ENCODE measurements around the gene CSNK1A1.
A peak's percentile ranks its signal among the peaks of the same experiment; 100 is the strongest.

Gene CSNK1A1

DNA sequence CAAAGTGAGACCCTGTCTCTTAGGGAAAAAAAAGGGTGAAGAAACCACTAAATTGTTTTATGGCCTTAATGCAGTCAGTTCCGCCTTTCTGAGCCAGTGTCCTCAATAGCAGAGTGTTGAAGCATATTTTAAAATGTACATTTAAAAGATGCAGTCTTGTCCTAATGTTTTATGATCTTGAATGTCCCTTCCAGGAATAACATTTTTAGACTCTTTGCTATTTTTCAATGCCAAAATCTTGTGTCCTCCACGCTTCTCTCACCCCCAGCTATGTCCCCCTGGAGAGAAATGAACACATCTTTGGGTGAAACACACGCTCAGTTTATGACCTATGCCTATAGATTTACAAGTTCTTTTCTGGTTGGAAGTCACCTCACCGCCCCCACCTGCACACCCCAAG is 69.8 kb downstream of the CSNK1A1 start:
- no peak for TF ChIP-seq TAF1 (IDR thresholded peaks at IDR 0.05; ENCODE audit: low read depth)

DNA sequence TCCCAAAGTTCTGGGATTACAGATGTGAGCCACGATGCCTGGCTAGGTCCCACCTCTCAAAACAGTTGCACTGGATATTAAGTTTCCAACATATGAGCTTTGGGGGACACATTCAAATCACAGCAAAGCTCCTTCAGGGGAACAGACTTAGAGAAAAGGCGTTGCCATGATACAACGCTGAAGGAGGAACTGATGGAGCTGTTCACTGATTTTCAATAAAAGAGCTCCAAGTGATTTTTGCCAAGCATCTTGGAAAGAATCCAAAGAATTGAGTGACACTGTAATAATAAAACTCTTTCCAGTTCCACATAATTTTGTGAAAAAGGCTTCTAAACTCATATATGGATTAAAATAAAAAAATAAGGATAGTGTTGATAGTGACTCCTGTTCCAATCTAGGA is 72.5 kb downstream of the CSNK1A1 start:
- TF ChIP-seq YY1 (IDR thresholded peaks at IDR 0.05; ENCODE audit: low read depth) (no peak), ZBTB7A (IDR thresholded peaks at IDR 0.05; ENCODE audit: low read depth) (no peak), CREB1 (IDR thresholded peaks at IDR 0.05; ENCODE audit: low read depth) (no peak), TAF1 (IDR thresholded peaks at IDR 0.05; ENCODE audit: low read depth) (no peak)
- TF ChIP-seq, protein P1, sequence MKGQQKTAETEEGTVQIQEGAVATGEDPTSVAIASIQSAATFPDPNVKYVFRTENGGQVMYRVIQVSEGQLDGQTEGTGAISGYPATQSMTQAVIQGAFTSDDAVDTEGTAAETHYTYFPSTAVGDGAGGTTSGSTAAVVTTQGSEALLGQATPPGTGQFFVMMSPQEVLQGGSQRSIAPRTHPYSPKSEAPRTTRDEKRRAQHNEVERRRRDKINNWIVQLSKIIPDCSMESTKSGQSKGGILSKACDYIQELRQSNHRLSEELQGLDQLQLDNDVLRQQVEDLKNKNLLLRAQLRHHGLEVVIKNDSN (IDR thresholded peaks at IDR 0.05), result no peak
- TF ChIP-seq, protein P2, sequence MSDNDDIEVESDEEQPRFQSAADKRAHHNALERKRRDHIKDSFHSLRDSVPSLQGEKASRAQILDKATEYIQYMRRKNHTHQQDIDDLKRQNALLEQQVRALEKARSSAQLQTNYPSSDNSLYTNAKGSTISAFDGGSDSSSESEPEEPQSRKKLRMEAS (IDR thresholded peaks at IDR 0.05), result no peak

DNA sequence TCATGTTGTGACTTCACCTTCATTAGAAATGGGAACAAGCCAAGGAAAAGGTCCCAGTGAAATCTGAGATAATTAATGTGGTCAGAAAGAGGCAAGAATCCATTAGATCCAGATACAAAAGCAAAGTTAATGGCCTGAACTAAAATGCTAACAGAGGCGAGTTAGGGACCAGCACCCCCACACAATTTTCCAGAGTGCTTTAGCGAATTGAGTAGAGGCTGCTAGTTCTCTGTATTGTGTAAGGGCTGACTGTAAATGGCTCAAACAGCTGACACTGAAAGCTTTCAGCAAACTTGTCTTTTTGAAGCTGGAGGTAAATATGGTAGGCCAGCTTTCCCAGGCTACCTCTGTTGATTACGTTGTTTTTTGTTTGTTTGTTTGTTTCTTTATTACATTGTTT is 75.5 kb downstream of the CSNK1A1 start:
- TF ChIP-seq ZBTB7A (IDR thresholded peaks at IDR 0.05; ENCODE audit: low read depth), result no peak

DNA sequence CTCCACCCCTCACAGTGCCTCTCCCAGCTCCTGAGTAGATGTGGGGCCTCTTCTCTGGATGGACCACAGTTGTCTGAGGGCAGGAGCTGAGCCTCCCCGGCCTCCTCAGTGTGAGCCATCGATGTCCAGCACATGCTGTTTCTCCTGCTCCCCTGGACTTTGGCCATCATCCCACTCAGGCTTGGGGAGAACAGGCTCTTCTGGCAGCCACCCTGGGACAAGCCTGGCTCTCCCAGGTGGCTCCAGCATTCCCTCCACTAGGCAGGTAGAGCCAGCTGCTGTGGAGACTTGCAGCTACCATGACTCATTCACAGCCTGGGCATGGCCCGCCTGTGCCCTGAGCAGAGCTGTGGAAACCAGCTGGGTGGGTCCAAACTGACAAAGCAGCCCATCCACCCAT is 77.0 kb downstream of the CSNK1A1 start:
- TF ChIP-seq, protein P2 (IDR thresholded peaks at IDR 0.05), result 0 out of 2 replicates have a peak, but pooled peaks have one; percentile 19
- no peak for TF ChIP-seq FOXM1 (IDR thresholded peaks at IDR 0.05; ENCODE audit: borderline replicate concordance, low read depth)

DNA sequence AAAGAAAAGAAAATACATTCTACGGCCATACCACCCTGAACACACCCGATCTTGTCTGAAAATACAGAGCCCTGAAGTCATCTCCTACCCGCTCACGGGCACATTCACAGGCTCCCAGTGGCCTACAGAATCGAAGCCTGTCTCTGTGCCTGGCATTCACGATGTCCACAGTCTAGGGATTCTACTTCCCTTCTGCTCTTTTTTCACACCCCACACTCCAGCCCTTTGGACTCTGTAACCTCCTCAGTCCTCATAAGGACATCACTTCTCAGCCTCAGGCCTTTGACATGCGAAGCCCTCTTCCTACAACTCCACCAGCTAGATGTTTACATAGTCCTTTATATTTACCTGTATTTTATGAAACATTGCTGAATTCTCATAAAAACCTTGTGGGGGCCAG is 77.8 kb downstream of the CSNK1A1 start:
- TF ChIP-seq YY1 (IDR thresholded peaks at IDR 0.05; ENCODE audit: low read depth) (no peak), RAD21 (IDR thresholded peaks at IDR 0.05; ENCODE audit: low read depth) (no peak), EP300 (IDR thresholded peaks at IDR 0.05; ENCODE audit: borderline replicate concordance) (no peak), TAF1 (IDR thresholded peaks at IDR 0.05; ENCODE audit: low read depth) (no peak), CREB1 (IDR thresholded peaks at IDR 0.05; ENCODE audit: low read depth) (no peak), TCF12 (IDR thresholded peaks at IDR 0.05; ENCODE audit: low read depth) (no peak), NFIC (IDR thresholded peaks at IDR 0.05) (no peak), FOXM1 (IDR thresholded peaks at IDR 0.05; ENCODE audit: borderline replicate concordance, low read depth) (no peak), TEAD4 (IDR thresholded peaks at IDR 0.05) (no peak), EGR1 (IDR thresholded peaks at IDR 0.05) (no peak), ZBTB7A (IDR thresholded peaks at IDR 0.05; ENCODE audit: low read depth) (no peak), CEBPB (IDR thresholded peaks at IDR 0.05) (no peak)
- TF ChIP-seq, protein P2 (IDR thresholded peaks at IDR 0.05), result no peak
- TF ChIP-seq, protein P3, sequence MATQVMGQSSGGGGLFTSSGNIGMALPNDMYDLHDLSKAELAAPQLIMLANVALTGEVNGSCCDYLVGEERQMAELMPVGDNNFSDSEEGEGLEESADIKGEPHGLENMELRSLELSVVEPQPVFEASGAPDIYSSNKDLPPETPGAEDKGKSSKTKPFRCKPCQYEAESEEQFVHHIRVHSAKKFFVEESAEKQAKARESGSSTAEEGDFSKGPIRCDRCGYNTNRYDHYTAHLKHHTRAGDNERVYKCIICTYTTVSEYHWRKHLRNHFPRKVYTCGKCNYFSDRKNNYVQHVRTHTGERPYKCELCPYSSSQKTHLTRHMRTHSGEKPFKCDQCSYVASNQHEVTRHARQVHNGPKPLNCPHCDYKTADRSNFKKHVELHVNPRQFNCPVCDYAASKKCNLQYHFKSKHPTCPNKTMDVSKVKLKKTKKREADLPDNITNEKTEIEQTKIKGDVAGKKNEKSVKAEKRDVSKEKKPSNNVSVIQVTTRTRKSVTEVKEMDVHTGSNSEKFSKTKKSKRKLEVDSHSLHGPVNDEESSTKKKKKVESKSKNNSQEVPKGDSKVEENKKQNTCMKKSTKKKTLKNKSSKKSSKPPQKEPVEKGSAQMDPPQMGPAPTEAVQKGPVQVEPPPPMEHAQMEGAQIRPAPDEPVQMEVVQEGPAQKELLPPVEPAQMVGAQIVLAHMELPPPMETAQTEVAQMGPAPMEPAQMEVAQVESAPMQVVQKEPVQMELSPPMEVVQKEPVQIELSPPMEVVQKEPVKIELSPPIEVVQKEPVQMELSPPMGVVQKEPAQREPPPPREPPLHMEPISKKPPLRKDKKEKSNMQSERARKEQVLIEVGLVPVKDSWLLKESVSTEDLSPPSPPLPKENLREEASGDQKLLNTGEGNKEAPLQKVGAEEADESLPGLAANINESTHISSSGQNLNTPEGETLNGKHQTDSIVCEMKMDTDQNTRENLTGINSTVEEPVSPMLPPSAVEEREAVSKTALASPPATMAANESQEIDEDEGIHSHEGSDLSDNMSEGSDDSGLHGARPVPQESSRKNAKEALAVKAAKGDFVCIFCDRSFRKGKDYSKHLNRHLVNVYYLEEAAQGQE (IDR thresholded peaks at IDR 0.05; ENCODE audit: low read depth), result no peak
- TF ChIP-seq, protein P1 (IDR thresholded peaks at IDR 0.05), result no peak

DNA sequence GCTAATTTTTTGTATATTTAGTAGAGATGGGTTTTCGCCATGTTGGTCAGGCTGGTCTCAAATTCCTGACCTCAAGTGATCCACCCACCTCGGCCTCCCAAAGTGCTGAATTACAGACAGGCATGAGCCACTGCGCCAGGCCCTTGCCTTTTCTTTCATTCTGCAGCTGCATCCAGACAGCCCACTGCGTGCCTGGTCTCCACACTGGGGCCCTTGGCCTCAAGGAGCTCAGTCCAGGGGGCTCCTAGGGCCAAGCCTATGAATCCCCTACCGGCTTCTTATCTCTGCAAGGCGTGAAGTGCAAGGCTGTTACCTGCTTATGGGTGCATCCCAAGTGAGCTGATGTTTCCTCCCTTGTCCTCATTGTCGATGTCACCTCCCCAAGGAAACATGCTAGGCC is 78.8 kb downstream of the CSNK1A1 start:
- no peak for TF ChIP-seq CREB1 (IDR thresholded peaks at IDR 0.05; ENCODE audit: low read depth)

DNA sequence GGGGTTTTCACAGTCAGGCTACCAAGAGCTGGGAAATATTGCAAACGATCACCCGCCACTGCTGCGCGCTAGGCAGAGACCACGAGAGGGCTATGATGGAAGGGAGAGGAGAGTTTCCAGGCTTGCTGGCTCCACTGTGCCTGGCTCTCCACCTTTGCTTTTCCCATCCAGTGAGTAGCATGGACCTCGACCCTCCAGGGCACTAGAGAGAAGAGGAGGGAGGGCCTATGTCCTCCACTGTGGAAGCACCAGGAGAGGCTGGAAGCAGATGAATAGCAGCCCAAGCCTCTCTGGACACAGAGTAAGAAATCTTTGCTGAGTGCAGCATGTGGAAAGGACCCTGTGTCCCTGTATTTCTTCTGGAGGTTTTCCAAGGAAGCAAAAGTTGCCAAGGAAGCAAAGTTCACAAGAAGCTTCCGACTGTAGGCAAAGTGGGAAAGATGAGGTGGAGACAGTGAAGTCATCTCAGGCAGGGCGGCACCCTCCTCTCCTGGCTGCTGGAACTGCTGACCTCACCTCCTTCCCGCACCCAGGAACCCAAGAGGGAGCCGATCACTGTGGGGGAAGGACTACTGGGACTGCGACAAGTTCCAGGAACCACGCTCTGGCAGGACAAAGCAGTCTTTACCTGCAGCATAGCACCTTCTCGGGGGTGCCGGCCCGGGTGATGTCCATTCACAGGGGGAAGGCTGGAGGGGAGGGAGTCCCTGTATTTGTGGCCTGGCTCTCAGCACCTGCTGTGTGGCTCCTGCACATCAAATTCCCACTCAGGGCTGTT is 79.6 kb downstream of the CSNK1A1 start:
- TF ChIP-seq, protein P2 (IDR thresholded peaks at IDR 0.05), result no peak
- TF ChIP-seq TCF12 (IDR thresholded peaks at IDR 0.05; ENCODE audit: low read depth), result no peak
- TF ChIP-seq EGR1 (IDR thresholded peaks at IDR 0.05), result no peak

DNA sequence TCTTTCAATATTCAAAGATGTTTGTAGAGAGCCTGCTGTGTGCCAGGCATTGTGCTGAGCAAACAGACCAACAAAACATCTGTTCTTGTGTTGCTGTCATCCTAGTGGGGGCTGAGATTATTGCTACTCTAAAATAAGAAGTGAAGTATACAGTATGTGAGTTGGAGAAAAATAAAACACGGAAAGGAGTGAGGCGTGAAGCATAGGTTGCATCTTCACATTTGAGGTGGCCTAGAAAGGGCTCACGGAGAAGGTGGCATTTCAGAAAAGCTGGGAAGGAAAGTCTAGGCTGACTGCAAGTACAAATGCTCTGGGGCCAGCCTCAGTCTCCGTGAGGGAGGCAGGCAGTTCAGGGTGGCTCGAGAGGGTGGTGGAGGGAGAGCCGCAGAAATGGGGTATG is 80.3 kb downstream of the CSNK1A1 start:
- TF ChIP-seq YY1 (IDR thresholded peaks at IDR 0.05; ENCODE audit: low read depth), result no peak
- TF ChIP-seq, protein P2 (IDR thresholded peaks at IDR 0.05), result no peak
- TF ChIP-seq NFIC (IDR thresholded peaks at IDR 0.05), result no peak
- no peak for TF ChIP-seq RAD21 (IDR thresholded peaks at IDR 0.05; ENCODE audit: low read depth)
- TF ChIP-seq CREB1 (IDR thresholded peaks at IDR 0.05; ENCODE audit: low read depth), result no peak
- TF ChIP-seq, protein P1 (IDR thresholded peaks at IDR 0.05), result no peak
- TF ChIP-seq FOXM1 (IDR thresholded peaks at IDR 0.05; ENCODE audit: borderline replicate concordance, low read depth), result no peak
- no peak for TF ChIP-seq ZBTB7A (IDR thresholded peaks at IDR 0.05; ENCODE audit: low read depth)
- no peak for TF ChIP-seq CEBPB (IDR thresholded peaks at IDR 0.05)
- TF ChIP-seq TEAD4 (IDR thresholded peaks at IDR 0.05), result no peak
- TF ChIP-seq, protein P3 (IDR thresholded peaks at IDR 0.05; ENCODE audit: low read depth), result no peak
- TF ChIP-seq EP300 (IDR thresholded peaks at IDR 0.05; ENCODE audit: borderline replicate concordance), result no peak
- TF ChIP-seq EGR1 (IDR thresholded peaks at IDR 0.05), result no peak

Data from Ishikawa (cell line).